GM21786 (cell line): ENCODE measurements around the gene CLINT1.
A peak's percentile ranks its signal among the peaks of the same experiment; 100 is the strongest.

ENCODE experiments used
- ATAC-seq: cut with Tn5 transposase; IDR thresholded peaks from one replicate; pipeline ENCODE4 v1.9.1; 2021; ENCODE audit not compliant: unreplicated experiment

Gene CLINT1

GRCh38 chr5:157766442-157766841 is 92.5 kb downstream of the CLINT1 start:
- ATAC-seq = no peak

- no peak for ATAC-seq
Observed at GRCh38 chr5:157764531-157764930, 94.4 kb downstream of the CLINT1 start.

GRCh38 chr5:157761690-157762621 is 97.0 kb downstream of the CLINT1 start:
- ATAC-seq = peak; percentile 83

- ATAC-seq = no peak
Observed at GRCh38 chr5:157758706-157759105, 100.2 kb downstream of the CLINT1 start.

- no peak for ATAC-seq
Observed at GRCh38 chr5:157756122-157756521, 102.8 kb downstream of the CLINT1 start.

GRCh38 chr5:157750320-157750719 is 108.6 kb downstream of the CLINT1 start:
- no peak for ATAC-seq

- ATAC-seq = no peak
Observed at GRCh38 chr5:157749462-157749799, 109.5 kb downstream of the CLINT1 start.

- no peak for ATAC-seq
Observed at GRCh38 chr5:157748760-157749461, 110.0 kb downstream of the CLINT1 start.

- ATAC-seq = no peak
Observed at GRCh38 chr5:157747766-157748700, 110.9 kb downstream of the CLINT1 start.

- ATAC-seq = no peak
Observed at GRCh38 chr5:157747173-157747740, 111.7 kb downstream of the CLINT1 start.

GRCh38 chr5:157745041-157745456 is 113.9 kb downstream of the CLINT1 start:
- no peak for ATAC-seq

- ATAC-seq = peak; percentile 17
Observed at GRCh38 chr5:157744051-157745011, 114.6 kb downstream of the CLINT1 start.

- peak; percentile 87 for ATAC-seq
Observed at GRCh38 chr5:157743163-157744050, 115.5 kb downstream of the CLINT1 start, which contains the start of gene LSM11. LSM11 (plus strand) TSS chr5:157743712; CDS start chr5:157743751, 39 bp downstream.

- ATAC-seq = no peak
Observed at GRCh38 chr5:157741131-157741530, 117.8 kb downstream of the CLINT1 start.

GRCh38 chr5:157740229-157740610 is 118.7 kb downstream of the CLINT1 start:
- ATAC-seq = no peak

GRCh38 chr5:157739388-157740228 is 119.3 kb downstream of the CLINT1 start:
- no peak for ATAC-seq

GRCh38 chr5:157735991-157736390 is 123.0 kb downstream of the CLINT1 start:
- ATAC-seq = no peak
